ENCODE measurements around the gene TNNI3.
"Not testable (repeated sequence)": the region's sequence is repeated elsewhere in the genome, so short reads cannot be mapped to it uniquely, and the experiment has no call there.

The TNNI3 gene

DNA sequence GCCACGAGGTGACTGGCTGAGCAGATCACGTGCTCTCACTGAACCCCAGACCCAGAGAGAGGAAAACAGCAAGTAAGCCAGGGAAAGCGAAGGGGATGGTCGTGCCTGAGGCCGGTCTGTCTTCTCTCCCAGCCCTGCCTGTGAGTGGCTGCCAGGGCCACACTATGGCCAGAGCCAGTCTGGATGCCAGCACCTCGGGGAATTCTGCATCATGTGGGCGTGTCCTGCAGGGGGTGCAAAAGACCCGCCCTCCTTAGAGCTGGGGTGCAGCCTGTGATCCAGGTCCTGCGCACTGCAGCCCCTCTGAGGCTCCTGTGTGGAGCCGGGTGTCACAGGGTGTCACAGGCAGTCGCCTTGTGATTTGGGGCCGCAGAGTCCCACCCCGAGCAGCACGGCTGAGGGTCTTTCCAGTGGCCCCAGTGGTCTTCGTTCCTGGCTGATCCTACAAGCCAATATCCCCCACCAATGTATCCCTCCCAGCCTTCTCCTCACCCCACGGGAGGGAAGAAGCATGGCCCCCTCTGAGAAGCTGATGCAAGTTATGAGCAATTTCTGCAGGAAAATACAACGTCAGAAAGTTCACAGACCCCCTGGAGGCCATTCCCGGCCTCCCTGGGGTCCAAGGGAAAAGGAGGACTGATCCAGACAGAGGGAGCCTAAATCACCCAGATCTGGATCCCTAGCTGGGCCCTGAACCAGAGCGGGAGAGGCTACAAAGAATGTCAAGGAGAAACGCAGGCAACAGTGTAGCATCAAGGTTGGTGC lies 47.8 kb downstream of the TNNI3 start:
- H3K9me2 ChIP-seq (replicated peaks; ENCODE audit: insufficient read depth, low read length), result no peaks in the 10 kb centered on the region
- TF ChIP-seq, protein P1, sequence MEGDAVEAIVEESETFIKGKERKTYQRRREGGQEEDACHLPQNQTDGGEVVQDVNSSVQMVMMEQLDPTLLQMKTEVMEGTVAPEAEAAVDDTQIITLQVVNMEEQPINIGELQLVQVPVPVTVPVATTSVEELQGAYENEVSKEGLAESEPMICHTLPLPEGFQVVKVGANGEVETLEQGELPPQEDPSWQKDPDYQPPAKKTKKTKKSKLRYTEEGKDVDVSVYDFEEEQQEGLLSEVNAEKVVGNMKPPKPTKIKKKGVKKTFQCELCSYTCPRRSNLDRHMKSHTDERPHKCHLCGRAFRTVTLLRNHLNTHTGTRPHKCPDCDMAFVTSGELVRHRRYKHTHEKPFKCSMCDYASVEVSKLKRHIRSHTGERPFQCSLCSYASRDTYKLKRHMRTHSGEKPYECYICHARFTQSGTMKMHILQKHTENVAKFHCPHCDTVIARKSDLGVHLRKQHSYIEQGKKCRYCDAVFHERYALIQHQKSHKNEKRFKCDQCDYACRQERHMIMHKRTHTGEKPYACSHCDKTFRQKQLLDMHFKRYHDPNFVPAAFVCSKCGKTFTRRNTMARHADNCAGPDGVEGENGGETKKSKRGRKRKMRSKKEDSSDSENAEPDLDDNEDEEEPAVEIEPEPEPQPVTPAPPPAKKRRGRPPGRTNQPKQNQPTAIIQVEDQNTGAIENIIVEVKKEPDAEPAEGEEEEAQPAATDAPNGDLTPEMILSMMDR (IDR thresholded peaks at IDR 0.05; ENCODE audit: insufficient read depth, low read length, poor library complexity, severe bottlenecking), result no peak
- TF ChIP-seq EZH2phosphoT487 (conservative IDR thresholded peaks at IDR 0.05; ENCODE audit: low read length), result no peak
- no peak overlapping the region for H3K9ac ChIP-seq (ENCODE audit: low read length)
- H3K27ac ChIP-seq (ENCODE audit: low read depth, low read length), result no peak overlapping the region
- H3K4me3 ChIP-seq (ENCODE audit: insufficient read depth, low read length, poor library complexity, severe bottlenecking), result no peak overlapping the region
- H3K36me3 ChIP-seq (ENCODE audit: low read length), result 0 out of 2 replicates have a peak, but pooled peaks cover 3% of the 10 kb centered on the region
- no peak overlapping the region for H2AFZ ChIP-seq (ENCODE audit: low read depth, low read length, severe bottlenecking)
- H3K27me3 ChIP-seq (ENCODE audit: low read length), result no peaks in the 10 kb centered on the region
- no peak overlapping the region for H3K4me2 ChIP-seq (ENCODE audit: low read depth, low read length, poor library complexity, severe bottlenecking)
- peaks cover 4% of the 10 kb centered on the region; the same call in 1 of the 2 replicates for H4K20me1 ChIP-seq (ENCODE audit: low read depth, low read length)
- H3F3A ChIP-seq (ENCODE audit: insufficient read depth), result peaks cover 5% of the 10 kb centered on the region
- H3K79me2 ChIP-seq (ENCODE audit: insufficient read depth, low read length), result peaks cover 80% of the 10 kb centered on the region
- no peaks in the 10 kb centered on the region for H3K9me3 ChIP-seq (ENCODE audit: insufficient read depth, low read length)

DNA sequence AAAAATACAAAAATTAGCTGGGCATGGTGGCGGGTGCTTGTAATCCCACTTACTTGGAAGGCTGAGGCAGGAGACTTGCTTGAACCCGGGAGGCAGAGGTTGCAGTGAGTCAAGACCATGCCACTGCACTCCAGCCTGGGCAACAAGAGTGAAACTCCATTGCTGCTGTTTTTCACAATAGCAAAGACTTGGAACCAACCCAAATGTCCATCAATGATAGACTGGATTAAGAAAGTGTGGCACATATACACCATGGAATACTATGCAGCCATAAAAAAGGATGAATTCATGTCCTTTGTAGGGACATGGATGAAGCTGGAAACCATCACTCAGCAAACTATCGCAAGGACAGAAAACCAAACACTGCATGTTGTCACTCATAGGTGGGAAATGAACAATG lies 50.3 kb downstream of the TNNI3 start:
- not testable (repeated sequence) for H3K27ac ChIP-seq (ENCODE audit: low read depth, low read length); H2AFZ ChIP-seq (ENCODE audit: low read depth, low read length, severe bottlenecking); H4K20me1 ChIP-seq (ENCODE audit: low read depth, low read length); H3K36me3 ChIP-seq (ENCODE audit: low read length); H3K9me2 ChIP-seq (replicated peaks; ENCODE audit: insufficient read depth, low read length); H3K9ac ChIP-seq (ENCODE audit: low read length); H3K4me3 ChIP-seq (ENCODE audit: insufficient read depth, low read length, poor library complexity, severe bottlenecking); H3K9me3 ChIP-seq (ENCODE audit: insufficient read depth, low read length); H3F3A ChIP-seq (ENCODE audit: insufficient read depth); H3K4me2 ChIP-seq (ENCODE audit: low read depth, low read length, poor library complexity, severe bottlenecking); H3K27me3 ChIP-seq (ENCODE audit: low read length)
- H3K79me2 ChIP-seq (ENCODE audit: insufficient read depth, low read length), result peaks cover 58% of the 10 kb centered on the region

DNA sequence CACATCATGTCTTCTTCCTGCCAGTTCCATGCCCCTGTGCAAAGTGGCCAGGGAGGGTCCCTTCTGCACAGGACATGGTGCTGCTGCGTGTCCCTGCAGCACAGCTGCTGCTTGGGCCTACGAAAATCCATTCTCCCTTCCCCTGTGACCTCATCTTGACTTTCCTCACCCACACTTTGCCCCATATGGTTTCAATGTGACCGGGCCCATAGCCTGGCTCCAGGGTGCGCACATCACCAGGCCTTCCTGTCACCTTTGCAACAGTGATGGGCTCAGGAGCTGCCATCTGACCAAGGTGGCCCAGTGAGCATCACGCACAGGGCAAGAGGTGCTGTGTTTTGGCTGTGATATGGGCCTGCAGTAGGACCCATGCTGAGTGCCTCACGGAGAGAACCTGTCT lies 50.9 kb downstream of the TNNI3 start:
- no peak overlapping the region for H2AFZ ChIP-seq (ENCODE audit: low read depth, low read length, severe bottlenecking)
- no peak overlapping the region for H3K4me2 ChIP-seq (ENCODE audit: low read depth, low read length, poor library complexity, severe bottlenecking)
- H3K27me3 ChIP-seq (ENCODE audit: low read length), result no peaks in the 10 kb centered on the region
- H3K9me3 ChIP-seq (ENCODE audit: insufficient read depth, low read length), result no peaks in the 10 kb centered on the region
- 0 out of 2 replicates have a peak, but pooled peaks cover 4% of the 10 kb centered on the region for H4K20me1 ChIP-seq (ENCODE audit: low read depth, low read length)
- peaks cover 51% of the 10 kb centered on the region for H3K79me2 ChIP-seq (ENCODE audit: insufficient read depth, low read length)
- H3K36me3 ChIP-seq (ENCODE audit: low read length), result 0 out of 2 replicates have a peak, but pooled peaks cover 7% of the 10 kb centered on the region
- H3K4me3 ChIP-seq (ENCODE audit: insufficient read depth, low read length, poor library complexity, severe bottlenecking), result no peak overlapping the region
- H3K9ac ChIP-seq (ENCODE audit: low read length), result no peak overlapping the region
- no peaks in the 10 kb centered on the region for H3K9me2 ChIP-seq (replicated peaks; ENCODE audit: insufficient read depth, low read length)
- no peak for TF ChIP-seq EZH2phosphoT487 (conservative IDR thresholded peaks at IDR 0.05; ENCODE audit: low read length)
- TF ChIP-seq, protein P1 (IDR thresholded peaks at IDR 0.05; ENCODE audit: insufficient read depth, low read length, poor library complexity, severe bottlenecking), result no peak
- no peaks in the 10 kb centered on the region for H3F3A ChIP-seq (ENCODE audit: insufficient read depth)
- no peak overlapping the region for H3K27ac ChIP-seq (ENCODE audit: low read depth, low read length)

DNA sequence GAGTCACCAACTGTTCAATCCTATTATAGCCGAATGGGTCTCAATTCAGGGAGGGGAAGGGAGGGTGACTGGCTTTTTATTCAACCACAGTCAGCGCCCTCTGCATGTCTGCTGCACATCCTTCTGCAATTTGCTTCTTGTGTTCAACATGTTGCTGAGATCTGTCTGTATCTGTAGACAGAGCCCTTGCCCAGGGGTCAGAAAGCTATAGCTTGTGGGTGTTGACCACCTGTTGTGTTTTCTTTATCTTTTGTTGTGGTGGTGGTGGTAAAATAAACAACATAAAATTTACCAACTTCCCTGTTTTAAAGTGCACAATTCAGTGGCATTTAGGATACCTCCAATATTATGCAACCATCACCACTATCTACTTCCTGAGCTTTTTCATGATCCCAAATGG lies 52.3 kb downstream of the TNNI3 start:
- H3K9me2 ChIP-seq (replicated peaks; ENCODE audit: insufficient read depth, low read length), result no peaks in the 10 kb centered on the region
- no peak overlapping the region for H2AFZ ChIP-seq (ENCODE audit: low read depth, low read length, severe bottlenecking)
- no peak overlapping the region for H3K4me3 ChIP-seq (ENCODE audit: insufficient read depth, low read length, poor library complexity, severe bottlenecking)
- H3K9me3 ChIP-seq (ENCODE audit: insufficient read depth, low read length), result no peaks in the 10 kb centered on the region
- TF ChIP-seq, protein P1 (IDR thresholded peaks at IDR 0.05; ENCODE audit: insufficient read depth, low read length, poor library complexity, severe bottlenecking), result no peak
- no peak for TF ChIP-seq EZH2phosphoT487 (conservative IDR thresholded peaks at IDR 0.05; ENCODE audit: low read length)
- no peaks in the 10 kb centered on the region for H3F3A ChIP-seq (ENCODE audit: insufficient read depth)
- 0 out of 2 replicates have a peak, but pooled peaks cover 7% of the 10 kb centered on the region for H3K36me3 ChIP-seq (ENCODE audit: low read length)
- no peaks in the 10 kb centered on the region for H3K27me3 ChIP-seq (ENCODE audit: low read length)
- no peak overlapping the region for H3K9ac ChIP-seq (ENCODE audit: low read length)
- no peak overlapping the region for H3K4me2 ChIP-seq (ENCODE audit: low read depth, low read length, poor library complexity, severe bottlenecking)
- H3K27ac ChIP-seq (ENCODE audit: low read depth, low read length), result no peak overlapping the region
- peaks cover 39% of the 10 kb centered on the region for H3K79me2 ChIP-seq (ENCODE audit: insufficient read depth, low read length)
- H4K20me1 ChIP-seq (ENCODE audit: low read depth, low read length), result 0 out of 2 replicates have a peak, but pooled peaks cover 4% of the 10 kb centered on the region
